Measurements from ENCODE around the gene UBA3. TPM values are rescaled to one million over a fixed set of nuclear protein-coding genes. Genes with fewer than 3 reads are reported as not detected.

Gene UBA3
- polyA plus RNA-seq, 2 donors: 30.7 to 34.9 TPM

- H3K27me3 ChIP-seq (ENCODE audit: control insufficient read depth in 1 of 2, insufficient read depth in 2 of 2, low read length in 2 of 2): no peaks in the 10 kb centered on the region
- H3K4me3 ChIP-seq (ENCODE audit: low read depth in 1 of 2, low read length in 2 of 2): no peak overlapping the region
- peaks cover 0 to 2% of the 10 kb centered on the region in 2 donors for H3K4me1 ChIP-seq (ENCODE audit: control insufficient read depth in 2 of 2, insufficient read depth in 2 of 2, low read length in 1 of 2)
- H3K9me3 ChIP-seq (ENCODE audit: control insufficient read depth in 2 of 2, insufficient read depth in 1 of 2, low read depth in 1 of 2, low read length in 1 of 2): no peaks in the 10 kb centered on the region
- 39 to 43% methylated on average over 2 of the region's 2 CpGs for WGBS, 2 donors
- peak overlapping the region in 1 of 2 donors; percentile 45 for H3K27ac ChIP-seq (ENCODE audit: low read depth in 2 of 2, low read length in 1 of 2)
- H3K36me3 ChIP-seq (ENCODE audit: control insufficient read depth in 2 of 2, insufficient read depth in 2 of 2, low read length in 1 of 2): no peaks in the 10 kb centered on the region
These were observed 2.2 kb upstream of the UBA3 start for GRCh38 chr3:69082361-69082760.

DNA sequence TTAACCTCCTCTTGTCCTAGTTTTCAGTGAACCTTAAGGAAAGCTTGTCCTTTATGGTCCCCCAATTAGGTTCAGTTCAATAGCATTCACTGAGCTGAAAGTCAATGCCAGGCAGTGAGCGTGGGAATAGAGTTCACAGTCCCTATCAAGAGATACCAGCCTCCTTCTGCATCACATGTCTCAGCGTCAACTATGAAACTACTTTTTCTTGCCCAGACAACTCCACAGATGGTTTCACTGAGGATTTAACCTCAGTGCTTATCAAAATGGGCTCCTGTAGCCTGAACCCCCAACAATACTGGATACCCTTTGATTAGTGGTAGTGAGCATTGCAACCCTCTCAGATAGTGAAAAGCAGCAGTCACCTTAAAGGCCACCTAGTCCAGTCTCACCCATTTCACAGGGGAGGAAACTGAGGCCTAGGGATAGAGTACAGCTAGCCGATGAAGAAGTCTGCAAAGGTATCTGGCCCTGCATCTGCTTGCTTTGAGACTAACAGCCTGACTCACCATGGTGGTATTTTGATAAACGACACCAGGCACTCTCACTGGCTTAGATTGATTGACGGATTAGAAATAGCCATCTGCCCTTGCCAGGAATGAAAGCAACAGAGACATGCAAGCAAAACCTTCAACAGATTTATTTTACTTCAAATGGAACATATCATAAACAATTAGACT is 1.6 kb upstream of the UBA3 start:
- Histone ChIP-seq H3K27ac (ENCODE audit: low read depth in 2 of 2, low read length in 1 of 2) (peak overlapping the region; percentile 1 to 24), H3K36me3 (ENCODE audit: control insufficient read depth in 2 of 2, insufficient read depth in 2 of 2, low read length in 1 of 2) (no peaks in the 10 kb centered on the region), H3K27me3 (ENCODE audit: control insufficient read depth in 1 of 2, insufficient read depth in 2 of 2, low read length in 2 of 2) (no peaks in the 10 kb centered on the region), H3K4me3 (ENCODE audit: low read depth in 1 of 2, low read length in 2 of 2) (no peak overlapping the region), H3K4me1 (ENCODE audit: control insufficient read depth in 2 of 2, insufficient read depth in 2 of 2, low read length in 1 of 2) (no peaks in the 10 kb centered on the region), H3K9me3 (ENCODE audit: control insufficient read depth in 2 of 2, insufficient read depth in 1 of 2, low read depth in 1 of 2, low read length in 1 of 2) (no peaks in the 10 kb centered on the region)
- WGBS, 2 donors: 56 to 65% methylated on average over 5 of the region's 5 CpGs

DNA sequence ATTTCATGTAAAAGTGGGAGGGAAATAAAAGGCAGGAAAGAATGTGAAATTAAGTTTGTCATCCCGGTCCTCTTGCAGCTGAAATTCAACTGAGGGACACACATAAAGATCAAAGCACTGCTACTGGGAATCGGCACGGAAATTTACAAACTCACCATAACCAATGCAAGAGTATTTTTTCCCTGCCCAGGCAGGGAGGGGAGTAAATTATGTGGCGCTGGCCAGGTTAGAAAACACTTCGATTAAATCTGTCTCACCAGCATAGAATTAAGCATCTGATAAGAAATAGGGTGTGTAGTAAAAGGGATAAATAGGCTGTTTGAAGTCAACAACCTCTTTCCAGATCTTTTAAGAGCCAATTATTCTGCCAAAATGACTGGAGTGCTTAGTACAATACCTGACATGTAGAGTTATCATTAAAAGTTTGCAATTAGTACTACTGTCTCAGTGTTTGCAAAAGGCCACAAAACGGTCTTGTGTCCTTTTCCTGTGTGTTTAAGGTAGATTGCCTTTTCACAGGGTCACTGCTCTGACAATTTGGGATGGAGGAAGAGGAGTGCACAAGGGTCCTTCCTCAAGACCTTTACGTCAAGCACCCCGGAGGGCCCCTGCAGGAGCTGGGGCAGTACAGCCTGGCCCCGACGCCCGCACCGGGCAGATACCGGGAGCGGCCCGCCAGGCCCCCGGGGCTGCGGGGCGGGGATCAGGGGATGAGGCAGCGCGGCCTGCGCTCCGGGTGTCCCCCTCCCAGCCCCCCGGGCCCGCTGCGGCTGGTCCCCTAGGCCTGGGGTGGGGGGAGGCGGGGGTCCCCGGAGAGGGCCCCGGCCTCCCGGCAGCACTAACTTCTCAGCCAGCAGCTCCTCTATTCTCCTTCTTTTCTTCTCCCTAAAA is 651 bp downstream of the UBA3 start:
- no peaks in the 10 kb centered on the region for H3K4me1 ChIP-seq (ENCODE audit: control insufficient read depth in 2 of 2, insufficient read depth in 2 of 2, low read length in 1 of 2)
- no peaks in the 10 kb centered on the region for H3K27me3 ChIP-seq (ENCODE audit: control insufficient read depth in 1 of 2, insufficient read depth in 2 of 2, low read length in 2 of 2)
- 2% methylated on average over 18 to 29 of the region's 29 CpGs for WGBS, 2 donors
- peak overlapping the region; percentile 81 for H3K4me3 ChIP-seq (ENCODE audit: low read depth in 1 of 2, low read length in 2 of 2)
- H3K36me3 ChIP-seq (ENCODE audit: control insufficient read depth in 2 of 2, insufficient read depth in 2 of 2, low read length in 1 of 2): no peaks in the 10 kb centered on the region
- H3K9me3 ChIP-seq (ENCODE audit: control insufficient read depth in 2 of 2, insufficient read depth in 1 of 2, low read depth in 1 of 2, low read length in 1 of 2): no peaks in the 10 kb centered on the region
- H3K27ac ChIP-seq (ENCODE audit: low read depth in 2 of 2, low read length in 1 of 2): peak overlapping the region; percentile 50 to 74

DNA sequence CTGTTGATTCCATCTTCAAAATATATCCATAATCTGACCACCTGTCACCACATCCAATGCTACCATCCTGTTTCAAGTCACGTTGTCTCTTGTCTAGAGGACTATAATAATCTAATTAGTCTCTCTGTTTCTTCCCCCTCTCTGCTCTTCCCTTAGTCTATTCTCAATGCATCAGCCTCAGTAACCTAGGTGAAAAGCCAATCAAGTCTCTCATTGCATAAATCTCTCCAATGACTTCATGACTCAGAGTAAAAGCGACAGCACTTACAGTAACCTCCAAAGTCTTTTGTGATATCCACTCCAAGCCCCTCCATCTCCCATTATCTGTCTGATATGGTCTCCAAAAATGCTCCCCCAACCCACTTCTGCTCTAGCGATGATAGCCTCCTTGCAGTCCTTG is 7.2 kb downstream of the UBA3 start:
- H3K4me1 ChIP-seq (ENCODE audit: control insufficient read depth in 2 of 2, insufficient read depth in 2 of 2, low read length in 1 of 2): no peaks in the 10 kb centered on the region
- WGBS, 2 donors: 94 to 95% methylated on average over 3 of the region's 3 CpGs
- H3K27ac ChIP-seq (ENCODE audit: low read depth in 2 of 2, low read length in 1 of 2): no peak overlapping the region
- no peak overlapping the region for H3K4me3 ChIP-seq (ENCODE audit: low read depth in 1 of 2, low read length in 2 of 2)
- no peaks in the 10 kb centered on the region for H3K36me3 ChIP-seq (ENCODE audit: control insufficient read depth in 2 of 2, insufficient read depth in 2 of 2, low read length in 1 of 2)
- H3K9me3 ChIP-seq (ENCODE audit: control insufficient read depth in 2 of 2, insufficient read depth in 1 of 2, low read depth in 1 of 2, low read length in 1 of 2): no peaks in the 10 kb centered on the region
- no peaks in the 10 kb centered on the region for H3K27me3 ChIP-seq (ENCODE audit: control insufficient read depth in 1 of 2, insufficient read depth in 2 of 2, low read length in 2 of 2)

- no peak overlapping the region for H3K4me3 ChIP-seq (ENCODE audit: low read depth in 1 of 2, low read length in 2 of 2)
- 68 to 71% methylated on average over 4 of the region's 4 CpGs for WGBS, 2 donors
- no peaks in the 10 kb centered on the region for H3K9me3 ChIP-seq (ENCODE audit: control insufficient read depth in 2 of 2, insufficient read depth in 1 of 2, low read depth in 1 of 2, low read length in 1 of 2)
- no peaks in the 10 kb centered on the region for H3K4me1 ChIP-seq (ENCODE audit: control insufficient read depth in 2 of 2, insufficient read depth in 2 of 2, low read length in 1 of 2)
- H3K36me3 ChIP-seq (ENCODE audit: control insufficient read depth in 2 of 2, insufficient read depth in 2 of 2, low read length in 1 of 2): no peaks in the 10 kb centered on the region
- no peak overlapping the region for H3K27ac ChIP-seq (ENCODE audit: low read depth in 2 of 2, low read length in 1 of 2)
- no peaks in the 10 kb centered on the region for H3K27me3 ChIP-seq (ENCODE audit: control insufficient read depth in 1 of 2, insufficient read depth in 2 of 2, low read length in 2 of 2)
These were observed 14.0 kb downstream of the UBA3 start for GRCh38 chr3:69066121-69066520.

- H3K36me3 ChIP-seq (ENCODE audit: control insufficient read depth in 2 of 2, insufficient read depth in 2 of 2, low read length in 1 of 2): peaks cover 3% of the 10 kb centered on the region in 2 donors
- 85 to 90% methylated on average over 6 of the region's 6 CpGs for WGBS, 2 donors
- no peak overlapping the region for H3K4me3 ChIP-seq (ENCODE audit: low read depth in 1 of 2, low read length in 2 of 2)
- H3K27ac ChIP-seq (ENCODE audit: low read depth in 2 of 2, low read length in 1 of 2): no peak overlapping the region
- no peaks in the 10 kb centered on the region for H3K4me1 ChIP-seq (ENCODE audit: control insufficient read depth in 2 of 2, insufficient read depth in 2 of 2, low read length in 1 of 2)
- no peaks in the 10 kb centered on the region for H3K9me3 ChIP-seq (ENCODE audit: control insufficient read depth in 2 of 2, insufficient read depth in 1 of 2, low read depth in 1 of 2, low read length in 1 of 2)
- H3K27me3 ChIP-seq (ENCODE audit: control insufficient read depth in 1 of 2, insufficient read depth in 2 of 2, low read length in 2 of 2): no peaks in the 10 kb centered on the region
These were observed 14.7 kb downstream of the UBA3 start for GRCh38 chr3:69065318-69065964.

DNA sequence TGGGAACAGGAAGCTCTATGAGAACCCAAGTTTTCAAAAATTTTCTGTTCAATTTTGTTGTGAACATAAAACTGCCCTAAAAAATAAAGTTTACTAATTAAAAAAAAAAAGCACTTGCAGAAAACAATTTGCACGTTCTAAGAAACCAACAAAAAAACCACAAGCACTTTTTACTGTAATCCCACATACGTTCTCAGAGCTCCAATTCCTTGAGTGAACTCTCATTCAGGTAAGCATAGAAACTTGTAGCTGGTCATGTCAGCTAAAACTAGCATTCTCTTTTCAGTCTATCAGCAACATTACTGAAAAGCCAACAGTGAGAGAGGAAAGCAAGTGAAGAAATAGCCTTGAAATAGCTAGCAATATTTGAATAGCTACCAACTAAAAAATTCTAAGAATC is 16.5 kb downstream of the UBA3 start:
- no peaks in the 10 kb centered on the region for H3K4me1 ChIP-seq (ENCODE audit: control insufficient read depth in 2 of 2, insufficient read depth in 2 of 2, low read length in 1 of 2)
- WGBS, 2 donors: 73 to 80% methylated on average over 2 of the region's 2 CpGs
- H3K27ac ChIP-seq (ENCODE audit: low read depth in 2 of 2, low read length in 1 of 2): no peak overlapping the region
- H3K36me3 ChIP-seq (ENCODE audit: control insufficient read depth in 2 of 2, insufficient read depth in 2 of 2, low read length in 1 of 2): peaks cover 3 to 5% of the 10 kb centered on the region in 2 donors
- no peak overlapping the region for H3K4me3 ChIP-seq (ENCODE audit: low read depth in 1 of 2, low read length in 2 of 2)
- no peaks in the 10 kb centered on the region for H3K9me3 ChIP-seq (ENCODE audit: control insufficient read depth in 2 of 2, insufficient read depth in 1 of 2, low read depth in 1 of 2, low read length in 1 of 2)
- H3K27me3 ChIP-seq (ENCODE audit: control insufficient read depth in 1 of 2, insufficient read depth in 2 of 2, low read length in 2 of 2): no peaks in the 10 kb centered on the region

- Histone ChIP-seq H3K36me3 (ENCODE audit: control insufficient read depth in 2 of 2, insufficient read depth in 2 of 2, low read length in 1 of 2) (peaks cover 3 to 5% of the 10 kb centered on the region in 2 donors), H3K4me1 (ENCODE audit: control insufficient read depth in 2 of 2, insufficient read depth in 2 of 2, low read length in 1 of 2) (no peaks in the 10 kb centered on the region), H3K9me3 (ENCODE audit: control insufficient read depth in 2 of 2, insufficient read depth in 1 of 2, low read depth in 1 of 2, low read length in 1 of 2) (no peaks in the 10 kb centered on the region), H3K4me3 (ENCODE audit: low read depth in 1 of 2, low read length in 2 of 2) (no peak overlapping the region), H3K27ac (ENCODE audit: low read depth in 2 of 2, low read length in 1 of 2) (no peak overlapping the region), H3K27me3 (ENCODE audit: control insufficient read depth in 1 of 2, insufficient read depth in 2 of 2, low read length in 2 of 2) (no peaks in the 10 kb centered on the region)
These were observed 20.5 kb downstream of the UBA3 start for GRCh38 chr3:69059688-69060087.

- peaks cover 3 to 5% of the 10 kb centered on the region in 2 donors for H3K36me3 ChIP-seq (ENCODE audit: control insufficient read depth in 2 of 2, insufficient read depth in 2 of 2, low read length in 1 of 2)
- no peaks in the 10 kb centered on the region for H3K4me1 ChIP-seq (ENCODE audit: control insufficient read depth in 2 of 2, insufficient read depth in 2 of 2, low read length in 1 of 2)
- 87 to 90% methylated on average over 2 of the region's 2 CpGs for WGBS, 2 donors
These were observed 21.3 kb downstream of the UBA3 start for GRCh38 chr3:69058947-69059224.

More at GRCh38 chr3:69058947-69059224, 21.3 kb downstream of the UBA3 start:
- H3K27me3 ChIP-seq (ENCODE audit: control insufficient read depth in 1 of 2, insufficient read depth in 2 of 2, low read length in 2 of 2): no peaks in the 10 kb centered on the region
- H3K9me3 ChIP-seq (ENCODE audit: control insufficient read depth in 2 of 2, insufficient read depth in 1 of 2, low read depth in 1 of 2, low read length in 1 of 2): no peaks in the 10 kb centered on the region
- H3K4me3 ChIP-seq (ENCODE audit: low read depth in 1 of 2, low read length in 2 of 2): no peak overlapping the region
- no peak overlapping the region for H3K27ac ChIP-seq (ENCODE audit: low read depth in 2 of 2, low read length in 1 of 2)
